ENCODE results near the gene CLIC6.
"Not testable (repeated sequence)": the region's sequence is repeated elsewhere in the genome, so short reads cannot be mapped to it uniquely, and the experiment has no call there.

The CLIC6 gene

GRCh38 chr21:34653522-34653921 lies 15.3 kb upstream of the CLIC6 start:
- no peak for FAIRE-seq

GRCh38 chr21:34661848-34662247 lies 6.9 kb upstream of the CLIC6 start:
- no peak for FAIRE-seq

- FAIRE-seq: no peak
Measured at GRCh38 chr21:34667761-34668160, 1.0 kb upstream of the CLIC6 start.

GRCh38 chr21:34669149-34669879 lies 520 bp downstream of the CLIC6 start:
- no peak for FAIRE-seq

- not testable (repeated sequence) for FAIRE-seq
Measured at GRCh38 chr21:34669880-34670219, 1.1 kb downstream of the CLIC6 start.

- FAIRE-seq: no peak
Measured at GRCh38 chr21:34670220-34670961, 1.6 kb downstream of the CLIC6 start.

GRCh38 chr21:34670962-34671348 lies 2.2 kb downstream of the CLIC6 start:
- no peak for FAIRE-seq

GRCh38 chr21:34671462-34671861 lies 2.7 kb downstream of the CLIC6 start:
- FAIRE-seq: no peak

- no peak for FAIRE-seq
Measured at GRCh38 chr21:34671891-34672290, 3.1 kb downstream of the CLIC6 start.

- FAIRE-seq: no peak
Measured at GRCh38 chr21:34673006-34673405, 4.2 kb downstream of the CLIC6 start.

- FAIRE-seq: no peak
Measured at GRCh38 chr21:34674468-34674867, 5.7 kb downstream of the CLIC6 start.

GRCh38 chr21:34675871-34676270 lies 7.1 kb downstream of the CLIC6 start:
- no peak for FAIRE-seq

- FAIRE-seq: no peak
Measured at GRCh38 chr21:34679051-34679450, 10.3 kb downstream of the CLIC6 start.

GRCh38 chr21:34684174-34684876 lies 15.5 kb downstream of the CLIC6 start:
- FAIRE-seq: no peak

GRCh38 chr21:34687065-34687464 lies 18.3 kb downstream of the CLIC6 start:
- FAIRE-seq: no peak

GRCh38 chr21:34687745-34688144 lies 19.0 kb downstream of the CLIC6 start:
- FAIRE-seq: no peak

GRCh38 chr21:34688145-34688544 lies 19.4 kb downstream of the CLIC6 start:
- no peak for FAIRE-seq

- no peak for FAIRE-seq
Measured at GRCh38 chr21:34688715-34689114, 19.9 kb downstream of the CLIC6 start.

- FAIRE-seq: no peak
Measured at GRCh38 chr21:34690041-34690792, 21.4 kb downstream of the CLIC6 start.

- FAIRE-seq: no peak
Measured at GRCh38 chr21:34690793-34691175, 22.0 kb downstream of the CLIC6 start.

- no peak for FAIRE-seq
Measured at GRCh38 chr21:34691390-34692032, 22.7 kb downstream of the CLIC6 start.

GRCh38 chr21:34692458-34693020 lies 23.7 kb downstream of the CLIC6 start:
- no peak for FAIRE-seq

All from G401.6 (cell line).